ENCODE results near the gene ACP7.

DNA sequence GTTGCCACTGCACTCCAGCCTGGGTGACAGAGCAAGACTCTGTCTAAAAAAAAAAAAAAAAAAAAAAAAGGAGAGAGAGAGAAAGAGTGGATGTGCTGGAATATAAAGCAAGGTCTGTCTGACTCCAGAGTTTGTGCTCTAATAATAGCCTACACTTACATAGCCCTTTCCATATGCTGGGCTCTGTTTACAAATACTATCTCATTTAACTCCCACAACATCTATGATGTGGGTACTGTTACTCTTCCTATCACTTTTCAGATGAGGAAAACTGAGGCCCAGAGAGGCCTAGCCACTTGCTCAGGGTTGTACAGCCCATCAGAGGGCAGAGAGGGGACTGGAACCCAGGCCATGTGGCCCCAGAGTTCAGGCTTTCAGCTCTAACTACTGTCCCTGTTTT, 25.5 kb downstream of the ACP7 start:
- no peak for TF ChIP-seq POLR2A (IDR thresholded peaks at IDR 0.05; ENCODE audit: low read depth, low read length)
- no peak for TF ChIP-seq POLR2AphosphoS5 (IDR thresholded peaks at IDR 0.05; ENCODE audit: low read depth, low read length)

Data from GM12892 (cell line).